HG03439 (cell line): ENCODE results near the gene CLHC1.
"Not testable (repeated sequence)": the region's sequence is repeated elsewhere in the genome, so short reads cannot be mapped to it uniquely, and the experiment has no call there.

ENCODE experiments used
- ATAC-seq: cut with Tn5 transposase; IDR thresholded peaks from one replicate; pipeline ENCODE4 v1.9.1; 2021; ENCODE audit warnings: mild to moderate bottlenecking, moderate library complexity; ENCODE audit not compliant: unreplicated experiment

The CLHC1 gene

DNA sequence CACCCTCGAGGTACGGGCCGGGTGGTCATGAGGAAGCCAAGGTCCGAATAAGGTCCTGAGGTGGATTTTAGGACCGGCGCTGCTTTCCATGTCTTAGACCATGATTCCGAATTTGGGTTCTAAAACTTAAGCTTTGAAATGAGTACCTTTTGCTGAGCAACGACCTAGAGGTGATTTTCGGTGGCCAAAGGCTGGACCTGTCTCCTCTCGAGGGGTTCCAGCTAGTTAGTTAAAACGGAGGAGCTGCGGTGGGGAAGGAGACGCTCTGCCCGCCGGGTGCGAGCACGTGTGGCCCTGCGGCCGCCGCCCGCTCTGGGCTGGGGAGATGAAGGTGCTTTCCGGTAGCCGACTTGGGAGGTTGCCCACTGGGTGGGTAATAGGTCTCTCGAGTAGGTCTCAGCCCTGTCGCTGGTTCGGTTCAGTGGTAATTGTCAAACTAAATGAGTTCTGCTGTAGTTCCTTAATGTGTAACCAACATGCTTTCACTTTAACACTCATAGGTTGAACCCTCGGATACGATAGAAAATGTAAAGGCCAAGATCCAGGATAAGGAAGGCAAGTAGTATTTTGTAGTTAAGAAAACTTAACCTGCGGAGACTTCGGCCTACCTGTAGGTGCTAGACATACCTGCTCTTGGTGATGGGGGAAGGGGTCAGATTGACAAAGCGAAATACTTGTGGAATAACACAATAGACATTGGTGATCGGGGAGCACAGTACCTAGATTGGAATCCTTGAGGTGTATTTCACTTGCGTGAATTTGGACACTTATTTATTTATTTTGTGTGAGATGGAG is 967 bp upstream of the CLHC1 start:
- peak; percentile 21 for ATAC-seq

DNA sequence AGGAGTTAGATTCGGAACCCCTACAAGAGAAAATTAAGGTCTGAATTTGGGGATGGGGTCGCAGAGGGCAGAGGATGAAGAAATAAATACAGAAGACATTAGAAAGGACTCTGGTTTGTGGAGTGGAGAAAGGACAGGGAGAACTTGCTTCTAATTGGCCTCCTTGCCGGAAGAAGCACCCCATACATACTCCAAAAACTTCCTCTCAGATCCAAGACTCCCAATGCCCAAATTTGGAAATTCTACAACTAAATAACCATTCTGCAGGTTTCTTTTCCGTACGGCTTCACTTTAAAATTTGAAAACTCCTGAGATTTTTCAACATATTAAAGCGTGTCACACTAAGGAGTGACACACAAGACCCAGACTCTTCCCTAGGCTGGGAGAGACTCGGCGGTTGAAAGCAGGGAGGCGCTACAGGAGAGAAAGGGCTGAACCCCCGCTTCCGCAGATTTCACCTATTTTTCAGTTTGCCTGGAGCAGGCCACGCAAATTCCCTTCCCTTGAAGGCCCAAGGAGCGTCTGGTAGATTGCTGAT is 478 bp downstream of the CLHC1 start:
- no peak for ATAC-seq

DNA sequence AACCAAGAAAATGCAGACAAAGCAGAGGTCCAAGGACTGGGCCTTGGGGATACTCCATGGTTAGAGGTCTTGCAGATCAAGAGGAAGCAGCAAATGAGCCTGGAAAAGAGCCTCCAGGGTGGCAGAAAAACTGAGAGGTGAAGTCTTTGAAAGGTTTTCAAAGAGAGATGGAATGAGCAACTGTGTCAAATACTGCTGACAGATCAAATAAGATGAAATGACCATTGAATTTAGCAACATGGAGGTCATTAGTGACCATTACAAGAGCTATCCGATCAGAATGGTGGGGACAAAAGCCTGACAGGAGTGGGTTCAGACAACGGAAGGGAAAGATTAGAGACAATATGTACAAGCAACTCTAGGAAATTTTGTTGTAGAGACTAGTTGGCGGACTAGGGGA is 1.5 kb downstream of the CLHC1 start:
- ATAC-seq, result no peak

DNA sequence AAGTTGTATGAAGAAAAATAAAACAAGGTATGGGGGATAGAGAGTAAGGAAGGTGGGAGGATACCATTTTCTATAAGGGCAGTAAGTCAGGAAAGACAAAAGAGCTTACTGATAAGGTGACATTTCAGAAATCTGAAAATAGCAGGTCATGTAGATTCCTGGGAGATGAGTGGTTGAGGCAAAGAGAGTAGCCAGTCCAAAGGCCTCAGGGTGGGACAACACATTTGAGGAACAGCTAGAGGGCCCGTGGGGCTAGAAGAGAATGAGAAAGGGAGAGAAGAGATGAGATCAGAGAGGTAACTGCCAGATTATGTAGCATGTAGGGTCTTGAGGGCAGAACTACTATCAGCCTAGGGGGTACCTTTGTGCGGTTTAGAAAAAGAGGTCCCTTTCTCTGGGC is 2.9 kb downstream of the CLHC1 start:
- ATAC-seq, result no peak

DNA sequence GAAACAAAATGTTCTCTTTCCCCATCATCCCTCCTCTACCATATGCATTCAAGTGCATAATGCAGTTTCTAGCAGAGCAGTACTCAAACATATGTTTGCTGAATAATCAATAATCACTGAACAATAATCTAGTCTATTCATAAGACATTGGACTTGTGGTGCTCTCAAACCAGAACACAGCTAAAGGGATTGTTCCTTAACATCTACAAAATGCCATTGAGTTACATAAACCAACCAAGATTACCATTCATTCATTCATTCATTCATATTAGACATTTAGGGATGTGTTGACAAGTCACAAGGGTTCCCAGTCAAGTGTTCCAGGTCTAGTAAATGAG is 3.9 kb downstream of the CLHC1 start:
- no peak for ATAC-seq

DNA sequence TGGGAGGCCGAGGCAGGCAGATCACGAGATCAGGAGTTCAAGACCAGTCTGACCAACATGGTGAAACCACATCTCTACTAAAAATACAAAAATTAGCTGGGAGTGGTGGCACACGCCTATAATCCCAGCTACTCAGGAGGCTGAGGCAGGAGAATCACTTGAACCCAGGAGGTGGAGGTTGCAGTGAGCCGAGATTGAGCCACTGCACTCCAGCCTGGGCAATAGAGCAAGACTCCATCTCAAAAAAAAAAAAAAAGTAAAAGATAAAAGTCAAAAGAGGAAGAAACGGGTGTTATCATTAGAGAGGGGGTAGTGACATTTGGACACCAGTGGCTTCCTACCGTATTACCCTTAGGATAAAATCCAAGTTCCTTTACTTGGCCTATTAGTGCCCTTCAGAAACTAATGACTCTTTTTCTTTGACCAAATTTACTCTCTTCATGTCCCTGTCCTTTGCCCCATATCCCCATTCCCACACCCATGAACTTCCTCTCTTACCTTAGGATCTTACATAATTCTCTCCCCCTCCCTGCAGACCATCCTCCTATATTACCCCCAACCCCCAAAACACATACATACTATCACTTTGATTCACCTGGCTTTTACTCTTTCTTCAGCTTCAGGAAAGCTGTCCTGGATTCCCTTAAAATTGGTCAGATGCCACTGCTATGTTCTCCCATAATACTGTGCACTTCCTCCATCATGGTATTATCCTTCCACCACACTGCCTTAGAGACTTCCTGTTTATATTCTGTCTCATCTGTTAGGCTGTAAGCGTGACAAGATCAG is 4.5 kb downstream of the CLHC1 start:
- not testable (repeated sequence) for ATAC-seq

DNA sequence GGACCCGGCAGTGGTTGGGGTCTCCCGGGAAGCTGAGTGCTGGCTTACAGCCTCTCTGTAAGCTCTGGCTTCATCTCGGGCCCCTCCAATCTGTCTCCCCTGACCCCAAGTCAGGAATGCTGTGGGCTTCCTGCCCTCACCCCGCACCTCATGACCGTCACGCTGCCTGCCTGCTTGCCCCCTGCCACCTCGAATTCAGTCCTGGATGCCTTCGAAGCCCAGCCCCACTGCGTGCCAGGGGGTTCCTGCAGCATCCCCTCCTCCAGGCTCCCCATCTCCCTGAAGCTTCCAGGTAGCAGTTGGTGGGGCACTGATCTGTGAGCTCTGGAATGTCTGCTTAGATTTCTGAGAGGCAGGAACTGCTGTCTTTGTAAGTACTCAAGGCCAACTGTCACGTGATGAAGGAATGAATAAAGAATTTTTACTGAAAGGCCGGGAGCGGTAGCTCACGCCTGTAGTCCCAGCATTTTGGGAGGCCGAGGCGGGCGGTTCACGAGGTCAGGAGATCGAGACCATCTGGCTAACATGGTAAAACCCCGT is 6.5 kb downstream of the CLHC1 start:
- ATAC-seq, result no peak

DNA sequence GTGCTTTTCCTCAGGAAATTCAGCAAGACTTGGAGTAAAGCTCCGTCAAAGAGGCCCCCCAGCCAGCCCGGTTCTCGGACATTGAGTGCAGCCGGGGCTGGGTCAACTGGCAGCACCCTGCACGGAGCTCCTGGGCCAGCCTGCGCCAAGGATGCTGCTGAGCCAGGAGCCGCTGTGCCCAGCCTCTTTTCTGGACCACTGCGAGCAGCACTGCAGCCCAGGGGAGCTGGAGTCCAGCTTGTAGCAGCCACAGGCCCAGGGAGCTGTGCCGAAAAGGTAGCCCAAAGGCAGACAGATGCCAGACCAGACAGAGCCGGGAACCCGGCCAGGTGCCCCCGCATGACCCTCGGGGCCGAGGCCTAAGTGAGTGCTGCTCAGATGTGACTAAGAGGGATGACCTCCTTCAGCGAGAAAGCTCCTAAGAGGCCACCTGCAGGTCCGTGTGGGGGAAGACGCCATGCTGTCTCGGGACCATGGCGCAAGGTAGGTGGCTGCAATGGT is 7.3 kb downstream of the CLHC1 start:
- ATAC-seq, result no peak

DNA sequence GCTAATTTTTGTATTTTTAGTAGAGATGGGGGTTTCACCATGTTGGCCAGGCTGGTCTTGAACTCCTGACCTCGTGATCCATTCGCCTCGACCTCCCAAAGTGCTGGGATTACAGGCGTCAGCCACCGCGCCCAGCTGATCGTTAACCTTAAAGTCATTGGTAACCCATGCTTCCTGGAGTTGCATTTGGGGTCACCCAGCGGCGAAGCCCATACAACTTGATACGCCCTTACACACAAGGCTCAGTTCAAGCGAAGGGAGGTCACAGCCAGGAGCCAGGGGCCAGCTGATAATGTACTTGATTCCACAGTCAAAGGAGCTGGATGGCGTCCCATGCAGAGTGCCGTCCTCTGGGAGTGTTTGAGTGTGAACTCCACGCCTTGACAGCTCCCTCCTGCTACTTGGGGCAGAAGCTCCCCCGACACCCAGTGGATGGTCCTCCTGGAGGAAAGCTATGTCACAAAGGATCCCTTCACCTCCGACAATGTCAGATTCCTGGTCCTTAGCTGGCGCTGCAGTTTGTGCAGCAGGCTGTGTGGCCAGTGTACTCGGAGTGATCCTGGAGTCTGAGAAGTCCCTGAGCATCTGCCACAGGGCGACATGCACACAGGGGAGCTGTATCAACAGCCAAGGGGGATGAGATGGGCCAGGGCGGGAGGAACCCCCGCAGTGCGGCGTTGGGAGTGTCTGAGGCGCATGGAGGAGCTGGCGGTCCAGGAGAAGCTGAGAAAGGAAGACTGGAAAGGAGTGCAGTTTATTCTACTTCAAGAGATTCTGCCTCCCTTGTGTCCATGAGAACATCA is 7.9 kb downstream of the CLHC1 start:
- ATAC-seq, result no peak

DNA sequence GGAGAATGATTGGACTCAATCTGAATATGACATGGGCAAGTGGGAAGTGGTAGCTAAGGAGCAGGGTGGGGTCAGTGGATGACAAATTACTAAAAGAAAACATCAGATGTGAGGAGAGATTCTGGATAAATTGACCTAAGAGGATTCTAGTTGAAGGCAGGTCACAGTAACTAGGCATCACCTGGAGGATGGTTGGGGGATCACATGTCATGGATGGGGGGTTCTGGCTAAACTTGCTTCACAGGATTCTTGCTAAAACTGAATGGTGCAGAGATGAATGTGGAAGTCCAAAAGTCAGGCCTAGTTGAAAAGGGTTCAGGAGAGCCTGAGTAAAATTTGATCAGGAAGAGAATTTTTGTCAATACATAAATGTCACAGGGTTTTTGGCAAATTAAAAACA is 18.3 kb downstream of the CLHC1 start:
- no peak for ATAC-seq

DNA sequence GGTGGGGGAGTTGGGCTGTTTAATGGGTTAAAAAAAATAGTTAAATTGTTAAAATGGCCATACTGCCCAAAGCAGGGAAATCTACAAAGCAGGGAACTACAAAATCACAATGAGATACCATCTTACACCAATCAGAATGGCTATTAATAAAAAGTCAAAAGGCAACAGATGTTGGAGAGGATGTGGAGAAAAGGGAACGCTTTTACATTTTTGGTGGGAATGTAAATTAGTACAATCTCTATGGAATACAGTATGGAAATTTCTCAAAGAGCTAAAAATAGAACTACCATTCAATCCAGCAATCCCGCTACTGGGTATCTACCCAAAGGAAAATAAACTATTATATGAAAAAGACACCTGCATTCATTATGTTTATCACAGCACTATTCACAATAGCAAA is 27.1 kb downstream of the CLHC1 start:
- no peak for ATAC-seq

DNA sequence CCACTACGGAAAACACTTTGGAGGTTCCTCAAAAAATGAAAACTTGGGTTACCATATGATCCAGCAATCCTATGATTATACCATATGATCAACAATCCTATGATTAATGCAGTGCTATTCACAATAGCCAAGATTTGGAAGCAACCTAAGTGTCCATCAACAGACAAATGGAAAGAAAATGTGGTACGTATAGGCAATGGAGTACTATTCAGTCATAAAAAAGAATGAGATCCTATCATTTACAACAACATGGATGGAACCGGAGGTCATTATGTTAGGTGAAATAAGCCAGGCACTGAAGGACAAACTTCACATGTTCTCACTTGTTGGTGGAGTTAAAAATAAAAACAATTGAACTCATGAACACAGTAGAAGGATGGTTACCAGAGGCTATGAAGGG is 27.6 kb downstream of the CLHC1 start:
- no peak for ATAC-seq

DNA sequence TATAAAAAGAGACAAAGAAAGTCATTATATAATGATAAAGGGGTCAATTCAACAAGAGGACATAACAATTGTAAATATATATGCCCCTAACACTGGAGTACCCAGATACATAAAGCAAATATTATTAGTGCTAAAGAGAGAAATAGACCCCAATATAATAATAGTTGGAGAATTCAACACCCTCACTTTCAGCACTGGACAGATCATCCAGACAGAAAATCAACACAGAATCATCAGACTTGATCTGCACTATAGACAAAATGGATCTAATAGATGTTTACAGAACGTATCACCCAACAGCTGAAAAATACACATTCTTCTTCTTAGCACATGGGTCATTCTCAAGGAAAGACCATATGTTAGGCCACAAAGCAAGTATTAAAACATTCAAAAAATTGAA is 31.7 kb downstream of the CLHC1 start:
- no peak for ATAC-seq

DNA sequence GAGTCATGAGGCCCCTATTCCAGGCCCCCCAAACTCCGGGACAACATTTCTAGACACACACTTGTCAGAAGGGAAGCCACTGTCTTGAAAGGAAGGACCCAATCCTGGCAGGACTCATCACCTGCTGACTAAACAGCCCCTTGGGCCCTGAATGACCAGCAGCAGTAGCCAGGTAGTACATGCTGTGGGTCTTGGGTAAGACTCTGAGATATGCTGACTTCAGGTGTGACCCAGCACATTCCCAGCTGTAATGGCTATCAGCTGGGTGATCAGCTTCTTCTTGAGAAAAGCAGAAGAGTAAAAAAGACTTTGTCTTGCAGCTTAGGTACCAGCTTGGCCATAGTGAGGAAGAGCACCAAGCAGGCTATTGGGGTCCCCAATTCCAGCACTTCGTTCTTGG is 35.6 kb downstream of the CLHC1 start:
- no peak for ATAC-seq

DNA sequence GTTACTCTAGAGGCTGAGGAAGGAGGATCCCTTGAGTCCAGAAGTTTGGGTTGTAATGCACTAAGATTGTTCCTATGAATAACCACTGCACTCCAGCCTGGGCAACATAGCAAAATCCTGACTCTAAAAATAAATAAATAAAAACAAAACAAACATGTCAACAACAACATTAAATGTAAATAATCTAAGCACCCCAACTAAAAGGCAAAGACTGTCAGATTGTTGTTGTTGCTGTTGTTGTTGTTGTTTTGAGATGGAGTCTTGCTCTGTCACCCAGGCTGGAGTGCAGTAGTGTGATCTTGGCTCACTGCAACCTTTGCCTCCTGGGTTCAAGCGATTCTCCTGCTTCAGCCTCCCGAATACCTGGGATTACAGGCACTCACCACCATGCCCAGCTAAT is 40.2 kb downstream of the CLHC1 start:
- ATAC-seq, result not testable (repeated sequence)

DNA sequence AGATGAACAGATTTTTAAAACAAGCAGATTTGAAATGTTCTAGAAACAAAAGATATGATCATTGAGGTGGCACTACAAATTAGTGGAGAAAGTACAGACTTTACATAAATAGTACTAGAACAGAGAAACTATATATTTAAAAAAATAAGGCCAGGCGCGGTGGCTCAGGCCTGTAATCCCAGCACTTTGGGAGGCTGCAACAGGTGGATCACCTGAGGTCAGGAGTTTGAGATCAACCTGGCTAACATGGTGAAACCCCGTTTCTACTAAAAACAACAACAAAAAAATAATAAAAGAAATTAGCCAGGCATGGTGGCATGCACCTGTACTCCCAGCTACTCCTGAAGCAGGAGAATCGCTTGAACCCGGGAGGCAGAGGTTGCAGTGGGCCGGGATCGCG is 45.3 kb downstream of the CLHC1 start:
- not testable (repeated sequence) for ATAC-seq

DNA sequence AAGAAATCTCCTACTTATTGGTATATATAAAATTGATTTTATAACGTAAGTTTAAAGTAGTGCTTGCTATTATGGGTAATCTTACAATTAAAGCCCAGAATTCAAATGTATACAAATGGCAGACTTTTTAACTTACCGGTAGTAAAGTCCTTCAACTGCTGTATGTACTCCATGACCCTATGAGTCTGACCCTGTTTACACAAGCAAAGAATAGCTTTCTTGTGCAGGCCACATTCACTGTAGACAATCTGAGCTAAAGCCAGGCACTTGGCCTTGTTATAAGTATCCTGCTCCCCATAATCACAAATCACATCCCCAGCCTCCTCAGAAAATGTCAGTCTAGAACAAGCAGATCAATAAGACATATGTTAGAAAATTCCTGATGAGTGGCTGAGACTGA is 51.7 kb downstream of the CLHC1 start:
- ATAC-seq, result no peak

DNA sequence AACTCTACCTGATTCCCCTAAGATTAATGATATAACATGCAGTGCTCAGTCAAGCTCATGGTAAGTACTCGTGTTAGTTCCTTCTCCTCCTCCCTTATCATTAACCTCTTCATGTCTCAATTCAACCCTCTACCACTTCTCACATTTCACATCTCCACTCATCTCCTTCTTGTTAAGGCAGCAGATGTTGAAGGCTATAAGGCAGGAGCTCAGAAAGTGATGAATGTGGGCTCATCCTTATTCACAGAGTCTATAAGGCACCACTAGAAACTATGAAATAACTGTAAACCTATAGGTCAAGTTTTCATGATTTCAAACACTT is 56.0 kb downstream of the CLHC1 start:
- ATAC-seq, result no peak

DNA sequence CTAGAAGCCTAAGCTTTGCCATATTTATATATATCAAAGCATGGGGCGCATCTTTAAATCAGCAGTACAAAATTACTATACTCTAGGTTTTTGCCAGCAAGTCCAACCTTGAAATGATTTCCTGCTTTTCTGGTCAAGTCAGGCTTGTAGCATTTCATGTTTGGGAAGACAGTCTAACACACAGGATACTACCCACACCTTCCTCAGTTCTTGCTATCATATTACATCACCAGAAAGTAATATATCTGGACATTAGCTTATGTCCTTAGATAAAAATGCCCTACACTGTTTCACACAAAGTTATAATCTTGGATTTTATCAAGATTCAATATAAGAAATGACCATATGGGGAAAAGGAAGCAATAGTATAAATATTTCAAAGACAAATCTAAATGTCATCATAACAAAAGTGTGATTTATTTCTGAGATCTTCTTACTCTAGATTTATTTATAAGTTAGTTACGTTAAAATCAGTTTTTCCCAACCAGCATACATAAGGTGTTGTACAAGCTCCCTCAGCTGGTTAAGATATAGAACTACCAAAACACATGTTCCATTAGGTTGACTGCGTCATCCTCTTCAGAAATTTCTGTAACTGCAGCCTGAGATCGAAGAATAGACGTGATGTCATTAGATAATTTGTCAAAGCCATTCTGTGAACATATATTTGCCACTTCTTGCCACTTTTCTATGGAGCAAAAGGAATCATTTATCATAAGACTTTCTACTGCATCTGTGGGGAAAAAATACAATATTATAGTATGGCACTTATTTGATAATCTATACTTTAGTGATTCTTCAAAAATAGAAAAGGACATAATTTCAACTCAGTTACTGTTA is 56.6 kb downstream of the CLHC1 start:
- peak; percentile 61 for ATAC-seq

DNA sequence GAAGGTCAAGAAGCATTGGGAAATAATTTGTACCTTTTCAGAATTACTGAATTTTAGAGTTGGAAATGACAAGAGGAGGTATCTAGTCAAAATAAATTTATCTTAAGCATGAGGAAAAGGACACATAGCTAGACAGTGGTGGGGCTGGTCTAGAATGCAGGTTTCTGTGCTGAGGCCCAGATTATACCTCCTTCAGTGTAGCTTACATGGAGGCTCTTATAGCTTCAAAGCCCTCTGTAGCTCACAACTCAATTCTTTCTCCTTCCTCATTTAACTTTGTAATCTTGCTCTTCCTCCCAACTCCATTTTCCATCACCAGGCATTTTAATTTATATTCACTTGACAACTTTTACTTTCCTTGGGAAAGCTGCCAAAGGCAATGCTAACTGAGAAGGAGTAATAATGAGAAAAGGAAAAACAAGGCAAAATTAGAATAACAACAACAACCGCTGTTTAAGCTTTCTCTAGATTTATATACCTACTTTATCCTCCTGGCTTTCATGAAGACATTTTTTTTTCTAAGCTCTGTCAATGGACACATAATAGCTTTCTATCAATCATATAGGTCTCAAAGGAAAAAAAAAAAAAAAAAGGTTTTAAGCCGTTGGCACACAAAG is 58.5 kb downstream of the CLHC1 start:
- ATAC-seq, result no peak
